Ovary (tissue), 3 donors: ENCODE results near the gene POLA1.

Experiments used
- CTCF ChIP-seq, 3 donors: fragments of 450-650 bp in 2 of 3; fragments of 200-600 bp in 1 of 3; IDR thresholded peaks; one replicate each; pipeline versions ENCODE4 v1.5.1 to v1.8.0; 2016 to 2022; ENCODE audit warnings: antibody characterized with exemption in 3 of 3, mild to moderate bottlenecking in 1 of 3
- EP300 ChIP-seq: sonication (generic); formaldehyde crosslinking; IDR thresholded peaks from one replicate; pipeline ENCODE4 v1.6.1; 2017; ENCODE audit warnings: antibody characterized with exemption
- POLR2A ChIP-seq: fragments of 450-650 bp; IDR thresholded peaks from one replicate; pipeline ENCODE4 v1.6.1; 2017; ENCODE audit warnings: antibody characterized with exemption, mild to moderate bottlenecking, moderate library complexity
- donor health status: DM: no; HTN: no; CAD: no.

DNA sequence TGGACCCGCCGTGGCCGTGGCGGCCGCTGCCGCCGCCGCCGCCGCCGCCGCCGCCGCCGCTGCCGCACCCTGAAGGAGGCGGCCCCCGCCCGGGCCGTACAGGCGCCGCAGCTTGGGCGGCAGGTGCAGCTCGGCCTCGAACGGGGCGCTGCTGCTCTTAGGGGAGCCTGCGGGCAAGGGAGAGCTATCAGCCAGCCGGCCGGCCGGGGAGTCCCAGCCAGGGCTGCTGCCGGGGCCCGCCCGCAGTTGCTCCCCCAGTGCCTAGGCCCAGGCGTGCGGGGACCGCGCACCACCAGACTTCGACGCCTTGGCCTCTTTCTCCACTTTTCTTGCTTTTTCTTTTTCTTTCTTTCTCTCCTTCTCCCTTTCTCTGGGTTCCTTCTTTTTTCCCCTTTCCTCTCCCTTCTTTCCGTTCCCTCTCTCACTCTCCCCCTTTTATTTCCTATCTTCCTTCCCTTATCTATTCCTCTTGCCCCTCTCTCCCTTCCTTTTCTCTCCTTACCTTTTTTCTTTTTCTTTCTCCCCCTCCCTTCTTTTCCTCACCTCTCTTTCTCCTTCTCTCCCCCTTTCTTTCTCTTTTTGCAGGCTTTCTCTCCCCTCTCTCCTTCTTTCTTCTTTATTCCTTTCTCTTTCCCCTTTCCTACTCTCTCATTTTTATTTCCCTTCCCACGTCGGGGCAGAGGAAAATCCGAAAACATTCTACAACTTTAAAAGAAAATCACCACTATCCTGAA lies 320.1 kb downstream of the POLA1 start:
- TF ChIP-seq POLR2A (no peak), CTCF (IDR thresholded peaks at IDR 0.05) (no peak), EP300 (no peak)
